SH-SY5Y (cell line): ENCODE measurements around the gene ALG12.

Experiments used
- GATA2 ChIP-seq: IDR thresholded peaks from 2 replicates; pipeline ENCODE4 v1.6.1; 2011; ENCODE audit warnings: mild to moderate bottlenecking, low read depth, low read length
- GATA3 ChIP-seq: IDR thresholded peaks from 2 replicates; pipeline ENCODE4 v1.6.1; 2011; ENCODE audit warnings: low read depth, mild to moderate bottlenecking, low read length, moderate library complexity

DNA sequence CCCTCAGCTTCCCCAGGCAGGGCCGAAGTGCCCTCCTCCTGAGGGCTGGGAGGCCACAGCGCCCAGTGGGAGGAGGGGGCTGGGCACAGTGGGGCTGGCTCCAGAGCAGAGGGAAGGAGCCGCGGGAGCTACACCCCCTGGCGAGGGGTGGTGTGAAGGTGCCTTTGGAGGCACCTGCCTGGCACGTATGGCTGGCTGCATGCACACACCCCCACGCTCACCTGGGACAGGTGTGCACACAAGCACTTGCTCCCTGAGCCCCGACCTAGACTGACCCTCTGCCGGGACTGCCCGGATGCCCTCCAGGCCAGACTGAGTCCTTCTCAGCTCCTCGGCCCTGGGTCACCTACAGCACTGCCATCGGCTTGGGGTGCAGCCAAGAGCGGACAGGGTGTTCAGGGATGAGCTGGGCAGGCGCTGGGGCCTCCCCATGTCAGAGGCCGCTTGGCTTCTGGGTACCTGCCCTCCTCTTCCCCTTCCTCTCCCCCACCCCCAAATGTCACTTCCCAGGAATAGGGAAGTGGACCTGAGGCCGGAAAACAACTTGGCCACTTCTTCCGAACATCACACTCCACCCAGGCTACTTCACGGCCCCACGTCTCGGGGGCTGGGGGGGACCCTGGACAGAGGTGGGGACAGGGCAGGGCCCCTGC, 34.9 kb upstream of the ALG12 start:
- TF ChIP-seq GATA3 (no peak), GATA2 (no peak)
